T47D (cell line): ENCODE measurements around the gene SLC25A29.

Experiments
- DNase-seq, 2 experiments: peaks; one replicate each; pipeline versions ENCODE4 v3.0.0 to v3.0.0-alpha.2; 2011 to 2012; ENCODE audit warnings: low read depth in 1 of 2, low spot score in 1 of 2
- JUND ChIP-seq: IDR thresholded peaks from 2 replicates; pipeline ENCODE4 v1.6.1; 2012; ENCODE audit warnings: low read depth
- in situ Hi-C: cut with HindIII; loops from 2 replicates; pipeline ENCODE4 v1.10.0; 2016; ENCODE audit warnings: low sequenced_read_pairs, low pct_unique_long_range_greater_than_20kb

The SLC25A29 gene

GRCh38 chr14:100282766-100283419, 23.4 kb downstream of the SLC25A29 start:
- DNase-seq = peak in 1 of 2 experiments; percentile 82
- no peak for TF ChIP-seq JUND
- in situ Hi-C loops = no loop called here

- in situ Hi-C loops = no loop called here
- DNase-seq = no peak
- no peak for TF ChIP-seq JUND
Observed at GRCh38 chr14:100282083-100282350, 24.2 kb downstream of the SLC25A29 start.

GRCh38 chr14:100281286-100282082, 24.8 kb downstream of the SLC25A29 start:
- TF ChIP-seq JUND = no peak
- in situ Hi-C loops = no loop called here
- DNase-seq = peak in 1 of 2 experiments; percentile 33

DNA sequence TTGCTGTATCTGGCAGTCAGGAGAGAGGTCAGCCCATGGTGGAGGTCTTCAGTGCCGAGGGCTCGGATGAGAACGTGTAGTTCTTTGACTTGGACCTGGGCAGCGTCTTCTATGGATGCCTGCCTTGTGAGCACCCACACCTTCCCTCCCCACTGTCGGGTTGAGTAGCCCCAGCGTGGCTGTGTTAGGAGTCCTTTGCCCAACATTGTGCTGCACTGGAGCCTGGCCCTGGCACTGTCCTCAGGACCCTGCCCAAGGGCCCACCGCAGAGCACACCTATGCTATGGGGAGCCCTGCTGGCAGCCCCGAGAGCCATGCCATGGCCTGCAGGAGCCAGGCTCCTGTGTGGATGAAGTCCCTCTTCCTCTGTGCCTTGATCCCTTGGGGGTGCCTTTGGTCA, 26.7 kb downstream of the SLC25A29 start:
- in situ Hi-C loops = no loop called here
- no peak for DNase-seq
- no peak for TF ChIP-seq JUND

DNA sequence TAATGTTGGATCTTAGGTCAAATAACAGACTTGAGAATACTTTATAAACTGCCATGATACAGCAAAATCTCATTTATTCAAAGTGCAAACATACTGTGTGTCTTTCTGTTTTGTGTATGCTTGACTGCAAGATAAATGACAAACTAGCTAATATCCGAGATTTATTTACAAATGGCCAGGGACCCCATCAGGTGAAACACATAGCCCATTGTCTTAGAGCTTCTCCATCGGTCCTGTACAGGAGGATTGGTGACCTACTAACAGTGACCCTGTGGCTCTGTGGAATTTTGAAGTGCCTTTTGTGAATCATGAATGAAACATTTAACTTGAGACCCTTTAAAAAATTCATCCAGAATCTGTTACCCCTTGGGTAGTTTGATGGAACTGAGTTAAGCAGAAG, 27.1 kb downstream of the SLC25A29 start:
- no peak for DNase-seq
- no peak for TF ChIP-seq JUND
- in situ Hi-C loops = no loop called here

GRCh38 chr14:100278702-100279101, 27.5 kb downstream of the SLC25A29 start:
- peak in 1 of 2 experiments; percentile 84 for DNase-seq
- in situ Hi-C loops = no loop called here
- TF ChIP-seq JUND = no peak

DNA sequence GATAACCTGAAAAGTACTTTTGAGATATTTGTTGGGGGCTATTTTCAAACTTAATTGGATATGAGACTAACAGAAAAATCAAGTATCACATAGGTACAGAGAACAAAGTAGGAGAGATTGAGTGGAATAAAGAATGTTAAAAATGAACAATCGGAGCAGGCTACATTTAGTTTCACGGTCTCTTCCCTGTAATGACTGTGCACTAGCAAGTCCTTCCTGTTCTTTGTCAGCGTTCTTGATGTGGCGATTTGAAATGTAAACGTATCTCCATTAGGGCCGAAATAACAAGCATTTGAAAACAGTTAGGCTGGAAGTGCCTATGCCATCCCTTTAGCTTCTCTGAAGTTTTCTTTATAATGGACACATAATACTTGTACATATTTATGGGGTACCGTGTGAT, 31.0 kb downstream of the SLC25A29 start:
- TF ChIP-seq JUND = no peak
- in situ Hi-C loops = no loop called here
- DNase-seq = peak in 1 of 2 experiments; percentile 45

DNA sequence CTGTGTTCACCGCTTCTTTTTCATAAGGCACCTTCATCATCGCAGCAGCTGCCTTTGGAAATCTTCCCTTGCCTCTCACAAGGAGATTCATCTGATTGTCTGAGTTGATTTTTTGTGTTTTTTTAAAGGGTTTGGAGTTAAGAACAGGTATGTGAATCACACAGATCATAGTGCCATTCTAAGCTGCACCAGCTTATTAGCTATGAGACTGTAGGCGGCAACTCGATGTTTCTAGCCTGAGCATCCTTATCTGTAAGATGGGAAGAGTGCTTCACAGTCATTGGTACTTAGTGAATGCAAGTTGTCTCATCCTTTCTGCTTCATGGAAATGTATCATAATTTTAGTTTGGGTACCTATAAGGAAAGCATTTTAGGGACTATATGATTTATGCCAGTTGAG, 32.0 kb downstream of the SLC25A29 start:
- in situ Hi-C loops = no loop called here
- DNase-seq = no peak
- no peak for TF ChIP-seq JUND

DNA sequence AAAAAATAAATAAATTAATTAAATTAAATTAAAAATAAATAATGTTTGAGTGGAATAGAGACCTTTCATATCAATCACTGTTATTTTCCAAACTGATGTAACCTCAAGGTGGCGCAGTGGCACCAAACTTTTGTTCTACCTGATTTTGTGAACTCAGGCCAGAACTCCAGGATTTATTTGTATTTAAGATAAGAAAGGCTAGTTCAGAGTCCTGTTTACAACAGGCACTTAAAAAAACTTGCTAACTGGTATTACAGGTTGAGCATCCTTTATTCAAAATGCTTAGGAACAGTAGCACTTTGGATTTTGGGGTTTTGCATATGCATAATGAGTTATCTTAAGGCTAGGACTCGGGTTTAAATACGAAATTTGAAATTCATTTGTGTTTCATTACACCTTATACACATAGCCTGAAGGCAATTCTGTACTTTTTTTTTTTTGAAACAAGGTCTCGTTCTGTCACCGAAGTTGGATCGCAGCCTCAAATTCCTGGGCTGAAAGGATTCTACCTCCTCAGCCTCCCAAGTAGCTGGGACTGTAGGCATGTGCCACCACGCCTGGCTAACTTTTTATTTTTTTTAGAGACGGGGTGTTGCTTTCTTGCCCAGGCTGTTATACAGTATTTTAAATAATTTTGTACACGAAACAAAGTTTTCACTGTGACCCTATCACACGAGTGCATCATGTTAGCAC, 34.9 kb downstream of the SLC25A29 start:
- in situ Hi-C loops = no loop called here
- TF ChIP-seq JUND = no peak
- DNase-seq = peak in 1 of 2 experiments; percentile 91

- DNase-seq = no peak
- TF ChIP-seq JUND = no peak
- in situ Hi-C loops = no loop called here
Observed at GRCh38 chr14:100268591-100269207, 37.5 kb downstream of the SLC25A29 start.

- no peak for DNase-seq
- TF ChIP-seq JUND = no peak
- in situ Hi-C loops = no loop called here
Observed at GRCh38 chr14:100267990-100268389, 38.3 kb downstream of the SLC25A29 start.

DNA sequence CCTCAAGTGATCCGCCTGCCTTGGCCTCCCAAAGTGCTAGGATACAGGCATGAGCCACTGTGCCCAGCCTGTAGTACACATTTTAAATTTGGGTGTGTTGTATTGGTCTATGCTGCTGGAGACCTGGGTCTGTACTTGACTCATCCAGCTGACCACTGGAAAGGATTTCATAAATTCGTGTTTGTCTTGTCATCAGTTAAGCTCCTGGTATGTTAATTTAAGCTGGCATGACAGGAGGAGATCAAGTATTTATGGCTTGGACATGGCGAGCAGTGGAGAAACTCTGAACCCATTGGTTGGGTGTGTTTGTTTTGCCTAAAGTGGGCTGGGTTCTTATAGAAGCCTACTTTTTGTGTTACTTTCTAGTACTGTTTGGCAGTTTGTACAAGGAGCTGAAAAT, 43.1 kb downstream of the SLC25A29 start:
- no peak for TF ChIP-seq JUND
- peak in 1 of 2 experiments; percentile 49 for DNase-seq
- in situ Hi-C loops = no loop called here

GRCh38 chr14:100262545-100262944, 43.7 kb downstream of the SLC25A29 start:
- in situ Hi-C loops = no loop called here

More at GRCh38 chr14:100262545-100262944, 43.7 kb downstream of the SLC25A29 start:
- no peak for DNase-seq
- no peak for TF ChIP-seq JUND
